Activated T-cell treated with anti-CD3 and anti-CD28 coated beads, Interleukin-2, amount 50 U/mL, for 24 hours (primary cell): ENCODE results near the gene ZDHHC14.
"Not testable (repeated sequence)": the region's sequence is repeated elsewhere in the genome, so short reads cannot be mapped to it uniquely, and the experiment has no call there.

Experiments
- DNase-seq: peaks from one replicate; pipeline ENCODE4 v3.0.0-alpha.2; 2020
- H3K27ac Mint-ChIP-seq: 2 replicates; pipeline ENCODE4 v1.8.0; 2020; ENCODE audit warnings: mild to moderate bottlenecking, mixed read lengths
- H3K27me3 Mint-ChIP-seq: 2 replicates; pipeline ENCODE4 v1.8.0; 2020; ENCODE audit warnings: mixed read lengths
- H3K36me3 Mint-ChIP-seq: 2 replicates; pipeline ENCODE4 v1.8.0; 2020; ENCODE audit warnings: low read depth, mixed read lengths
- H3K4me1 Mint-ChIP-seq: 2 replicates; pipeline ENCODE4 v1.8.0; 2020; ENCODE audit warnings: low read depth, mixed read lengths
- H3K4me3 Mint-ChIP-seq: 2 replicates; pipeline ENCODE4 v1.8.0; 2020; ENCODE audit warnings: mild to moderate bottlenecking, moderate library complexity, mixed read lengths
- H3K9me3 Mint-ChIP-seq: 2 replicates; pipeline ENCODE4 v1.8.0; 2020; ENCODE audit warnings: mixed read lengths

ZDHHC14 gene

DNA sequence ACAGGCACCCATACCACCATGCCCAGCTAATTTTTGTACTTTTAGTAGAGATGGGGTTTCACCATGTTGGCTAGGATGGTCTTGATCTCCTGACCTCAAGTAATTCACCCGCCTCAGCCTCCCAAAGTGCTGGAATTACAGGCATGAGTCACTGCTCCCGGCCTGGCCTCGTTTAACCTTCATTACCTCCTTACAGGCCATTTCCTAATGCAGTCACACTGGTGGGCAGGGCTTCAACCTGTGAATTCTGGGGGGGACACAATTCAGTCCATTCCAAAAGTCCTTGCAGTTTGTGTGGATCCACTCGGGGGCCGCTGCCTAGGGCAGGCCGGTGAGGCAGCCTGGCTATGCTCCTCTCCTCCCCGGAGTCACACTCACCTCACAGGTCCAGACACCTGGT lies 329.6 kb downstream of the ZDHHC14 start:
- Mint-ChIP-seq H3K9me3 (no peaks in the 10 kb centered on the region), H3K27me3 (peaks cover 2% of the 10 kb centered on the region), H3K4me3 (no peak overlapping the region), H3K36me3 (no peaks in the 10 kb centered on the region), H3K27ac (no peak overlapping the region), H3K4me1 (peaks cover 3% of the 10 kb centered on the region)
- peak; percentile 20 for DNase-seq

DNA sequence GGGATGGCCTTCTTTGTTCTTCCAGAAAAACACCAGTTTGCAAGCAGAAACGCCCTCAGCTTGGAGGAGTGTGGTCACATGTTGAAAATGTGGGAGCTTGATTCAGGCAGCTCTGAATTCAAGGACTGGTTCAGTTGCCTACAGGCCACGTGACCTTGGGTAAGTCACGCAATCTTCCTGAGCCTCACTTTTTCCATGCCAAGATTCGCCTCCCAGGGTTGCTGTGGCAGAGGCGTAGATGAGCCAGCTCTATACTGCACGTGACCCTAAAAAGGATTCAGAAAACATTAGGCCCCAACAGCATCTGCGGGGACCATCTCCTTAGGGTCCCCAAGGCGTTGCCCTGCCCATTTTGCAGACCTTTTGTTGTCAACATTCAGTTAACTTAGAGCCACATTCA lies 330.1 kb downstream of the ZDHHC14 start:
- peak; percentile 30 for DNase-seq
- Mint-ChIP-seq H3K4me1 (peaks cover 3% of the 10 kb centered on the region), H3K4me3 (no peak overlapping the region), H3K27me3 (peaks cover 2% of the 10 kb centered on the region), H3K27ac (no peak overlapping the region), H3K9me3 (no peaks in the 10 kb centered on the region), H3K36me3 (no peaks in the 10 kb centered on the region)

DNA sequence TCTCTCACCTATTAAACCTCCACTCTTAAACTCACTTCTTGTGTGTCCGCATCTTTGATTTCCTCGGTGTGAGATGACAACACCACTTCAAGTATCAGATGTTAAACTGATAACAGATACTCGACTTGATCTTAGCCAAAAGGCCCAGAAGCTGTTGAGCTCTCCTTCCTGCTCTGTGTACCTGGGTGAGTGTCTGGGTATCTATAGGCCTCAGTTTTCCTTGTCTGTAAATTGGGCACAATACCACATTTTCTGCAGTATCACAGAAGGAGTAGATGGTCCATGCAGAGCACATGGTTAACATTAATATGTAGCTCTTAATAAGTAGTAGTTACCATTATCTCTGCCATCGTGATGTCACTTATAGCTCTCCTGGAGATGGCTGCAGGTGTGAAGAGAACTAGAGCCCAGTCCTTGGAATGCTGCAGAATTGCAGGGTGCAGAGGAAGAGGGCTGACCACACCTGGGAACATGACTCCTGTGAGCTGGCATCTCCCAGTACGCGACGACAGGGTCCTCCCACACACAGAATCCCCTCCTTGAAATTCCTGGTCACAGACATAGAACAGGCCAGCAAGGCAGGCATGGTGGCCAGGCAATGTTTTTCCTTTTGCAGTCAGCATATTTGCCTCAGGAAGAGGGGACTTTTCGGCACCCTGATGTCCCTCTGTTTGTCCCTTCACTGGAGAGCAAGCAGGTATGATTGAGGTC lies 331.8 kb downstream of the ZDHHC14 start:
- H3K36me3 Mint-ChIP-seq: no peaks in the 10 kb centered on the region
- no peaks in the 10 kb centered on the region for H3K9me3 Mint-ChIP-seq
- H3K4me3 Mint-ChIP-seq: no peak overlapping the region
- peaks cover 3% of the 10 kb centered on the region for H3K4me1 Mint-ChIP-seq
- DNase-seq: peak; percentile 9
- H3K27me3 Mint-ChIP-seq: peaks cover 2% of the 10 kb centered on the region
- H3K27ac Mint-ChIP-seq: no peak overlapping the region

DNA sequence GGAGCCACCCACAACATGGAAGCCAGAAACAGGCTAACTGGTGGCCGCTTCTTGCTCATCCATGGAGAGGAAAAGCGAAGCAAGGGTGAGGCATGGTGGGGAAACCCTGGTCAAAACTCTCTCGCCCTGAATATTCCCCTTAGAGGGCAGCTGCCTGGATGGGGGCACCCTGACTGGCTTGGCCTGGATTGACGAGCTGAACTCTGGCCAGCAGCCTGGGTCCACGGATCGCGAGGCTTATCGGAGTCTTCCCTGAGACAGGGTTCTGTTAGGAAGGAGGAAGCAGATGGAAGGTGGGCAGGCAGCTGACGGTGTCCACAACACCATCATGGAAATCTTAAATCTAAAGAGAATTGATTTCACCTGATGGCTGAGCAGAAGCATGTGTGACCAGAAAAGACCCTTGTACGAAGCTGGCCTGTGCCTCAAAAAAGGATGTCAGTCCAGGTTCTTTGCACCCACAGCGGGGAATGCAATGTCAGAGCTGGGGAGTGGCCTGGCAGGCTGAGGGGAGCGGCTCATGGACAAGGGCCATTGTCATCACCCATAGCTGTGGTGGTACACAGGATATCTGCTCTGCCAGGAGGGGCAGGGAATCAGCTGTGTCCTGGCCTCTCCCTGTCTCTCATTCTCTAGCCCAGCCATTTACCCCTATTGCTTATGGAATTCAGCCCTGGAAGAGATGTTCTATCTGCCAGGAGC lies 332.6 kb downstream of the ZDHHC14 start:
- H3K4me3 Mint-ChIP-seq: no peak overlapping the region
- H3K9me3 Mint-ChIP-seq: no peaks in the 10 kb centered on the region
- no peak overlapping the region for H3K27ac Mint-ChIP-seq
- no peaks in the 10 kb centered on the region for H3K36me3 Mint-ChIP-seq
- H3K4me1 Mint-ChIP-seq: peaks cover 3% of the 10 kb centered on the region
- DNase-seq: peak; percentile 22
- peaks cover 2% of the 10 kb centered on the region for H3K27me3 Mint-ChIP-seq

DNA sequence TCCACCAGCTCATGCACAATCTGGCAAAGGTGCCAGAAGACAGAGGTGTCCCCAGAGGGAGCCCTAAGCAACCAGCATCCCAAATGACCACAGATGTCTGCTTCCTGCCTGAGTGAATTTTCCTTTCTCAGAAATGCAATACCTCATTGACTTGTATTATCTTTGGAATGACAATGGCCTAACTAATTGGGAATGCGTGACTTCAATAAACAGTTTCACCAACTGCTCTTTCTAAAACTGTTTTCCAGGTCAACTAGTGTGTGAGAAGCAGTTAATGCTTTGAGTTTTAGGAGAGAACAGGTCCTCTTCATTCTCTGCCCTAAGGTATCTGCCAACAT lies 333.1 kb downstream of the ZDHHC14 start:
- Mint-ChIP-seq H3K27ac (no peak overlapping the region), H3K4me1 (peaks cover 3% of the 10 kb centered on the region), H3K27me3 (peaks cover 2% of the 10 kb centered on the region), H3K4me3 (no peak overlapping the region), H3K9me3 (no peaks in the 10 kb centered on the region), H3K36me3 (no peaks in the 10 kb centered on the region)
- no peak for DNase-seq

DNA sequence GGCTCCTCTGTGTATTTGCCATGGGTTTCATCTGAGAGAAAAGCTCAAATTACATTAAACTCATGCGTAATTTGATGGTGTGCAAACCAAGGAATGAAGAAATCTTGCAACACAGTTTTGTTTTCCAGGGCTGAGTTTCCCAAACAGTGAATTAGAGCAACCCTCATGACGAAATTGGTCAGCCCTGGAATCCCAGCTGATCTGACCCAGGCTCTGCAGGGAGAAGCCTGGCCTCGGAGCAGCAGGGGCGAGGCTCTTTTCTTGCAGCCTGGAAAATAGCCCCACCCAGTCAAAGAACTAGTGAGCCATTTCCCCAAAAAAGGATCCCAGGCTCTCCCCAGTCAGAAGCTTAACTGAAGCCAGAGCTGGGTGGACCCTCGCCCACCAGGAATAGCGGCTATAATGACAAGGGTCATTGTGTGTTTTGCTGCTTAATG lies 334.8 kb downstream of the ZDHHC14 start:
- H3K9me3 Mint-ChIP-seq: no peaks in the 10 kb centered on the region
- no peak overlapping the region for H3K27ac Mint-ChIP-seq
- H3K4me1 Mint-ChIP-seq: peaks cover 3% of the 10 kb centered on the region
- H3K27me3 Mint-ChIP-seq: peaks cover 2% of the 10 kb centered on the region
- H3K36me3 Mint-ChIP-seq: no peaks in the 10 kb centered on the region
- DNase-seq: no peak
- H3K4me3 Mint-ChIP-seq: no peak overlapping the region

DNA sequence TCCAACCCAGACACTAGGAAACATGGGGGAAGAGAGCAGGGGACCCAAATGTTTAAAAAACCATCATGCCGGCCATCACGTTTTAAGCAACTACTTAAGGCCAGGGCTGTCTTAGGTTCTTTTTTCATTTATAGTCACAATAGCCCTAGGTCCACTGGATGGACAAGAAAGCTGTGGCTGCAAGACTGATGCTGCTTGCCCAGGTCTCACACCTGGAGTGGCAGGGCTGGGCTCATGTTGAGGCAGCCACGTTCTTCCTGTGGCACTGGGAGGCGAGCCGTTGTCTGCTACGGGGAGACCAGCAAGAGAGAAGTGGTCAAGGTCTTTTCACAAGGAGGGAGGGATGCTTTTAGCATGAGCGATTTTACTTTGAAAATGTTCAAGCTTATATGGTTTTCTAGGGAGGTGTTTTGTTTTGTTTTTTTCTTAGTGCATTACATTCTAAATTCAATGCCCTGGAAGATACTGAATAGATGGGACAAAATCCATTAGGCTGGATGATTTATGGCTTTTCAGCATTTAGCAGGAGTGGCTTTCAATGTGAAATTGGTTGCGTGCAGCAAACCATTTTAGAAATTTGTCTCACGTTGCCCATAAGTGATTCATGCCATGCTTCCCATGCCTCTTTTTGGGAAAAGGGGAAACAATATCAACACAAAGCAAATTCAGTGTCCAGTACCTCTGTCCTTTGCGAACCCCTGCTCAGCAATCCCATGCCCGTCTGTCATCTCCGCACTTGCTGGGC lies 335.4 kb downstream of the ZDHHC14 start:
- no peaks in the 10 kb centered on the region for H3K9me3 Mint-ChIP-seq
- H3K27ac Mint-ChIP-seq: no peak overlapping the region
- DNase-seq: peak; percentile 19
- H3K36me3 Mint-ChIP-seq: no peaks in the 10 kb centered on the region
- no peaks in the 10 kb centered on the region for H3K4me1 Mint-ChIP-seq
- H3K4me3 Mint-ChIP-seq: no peak overlapping the region
- peaks cover 2% of the 10 kb centered on the region for H3K27me3 Mint-ChIP-seq

DNA sequence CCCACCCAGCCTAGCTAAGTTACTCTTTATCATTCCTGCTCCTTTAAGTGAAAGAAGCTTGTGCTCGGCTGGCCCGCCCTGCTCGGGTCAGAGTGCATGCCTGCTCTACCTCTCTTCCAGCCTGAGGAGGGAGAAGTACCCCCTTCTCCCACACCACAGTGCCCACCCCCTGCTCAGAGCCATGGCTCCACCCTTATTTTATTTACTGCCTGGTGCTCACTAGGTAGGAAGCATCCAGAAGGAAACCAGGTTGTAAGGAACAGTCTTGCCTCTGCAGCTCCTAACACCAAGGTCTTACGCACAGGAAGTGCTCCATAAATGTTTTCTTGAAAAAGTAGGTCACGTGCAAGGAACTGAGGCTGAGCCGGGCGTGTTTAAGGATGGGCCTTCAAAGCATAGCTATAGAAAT lies 336.4 kb downstream of the ZDHHC14 start:
- no peaks in the 10 kb centered on the region for H3K36me3 Mint-ChIP-seq
- no peaks in the 10 kb centered on the region for H3K4me1 Mint-ChIP-seq
- DNase-seq: no peak
- H3K4me3 Mint-ChIP-seq: no peak overlapping the region
- H3K9me3 Mint-ChIP-seq: no peaks in the 10 kb centered on the region
- H3K27ac Mint-ChIP-seq: no peak overlapping the region
- peaks cover 2% of the 10 kb centered on the region for H3K27me3 Mint-ChIP-seq

DNA sequence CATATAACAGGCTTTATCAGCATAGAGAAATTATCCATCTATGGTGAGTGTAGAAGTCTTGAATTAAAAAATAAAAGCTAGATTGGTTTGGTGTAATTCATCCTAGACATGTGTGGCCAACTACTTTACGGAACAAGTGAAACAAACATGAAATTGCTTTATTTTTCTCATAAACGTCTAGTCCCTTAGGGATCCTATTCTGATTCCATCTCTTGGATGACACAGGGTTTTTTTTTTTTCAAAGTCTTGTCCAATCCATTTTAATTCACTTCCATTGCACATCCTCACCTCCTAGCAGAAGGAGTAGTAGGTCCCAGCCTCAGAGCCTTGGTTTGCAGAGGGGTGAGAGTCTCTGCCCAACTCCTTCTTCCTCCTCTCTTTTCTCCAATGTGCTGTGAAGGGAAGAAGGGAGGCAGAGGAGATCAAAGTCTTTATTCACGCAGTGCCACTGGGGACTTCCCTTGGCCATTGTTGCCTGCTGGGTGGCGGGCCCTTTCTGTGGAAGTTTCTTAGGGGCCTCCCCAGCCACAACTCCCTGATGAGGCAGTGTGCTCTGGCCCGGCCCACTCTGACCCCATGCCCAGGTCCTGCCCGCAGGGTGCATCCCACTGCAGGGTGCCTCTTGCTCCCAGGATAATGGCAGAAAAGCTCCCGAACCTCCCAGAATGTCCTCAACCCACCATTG lies 337.7 kb downstream of the ZDHHC14 start:
- DNase-seq: peak; percentile 13
- no peak overlapping the region for H3K4me3 Mint-ChIP-seq
- no peaks in the 10 kb centered on the region for H3K9me3 Mint-ChIP-seq
- H3K27me3 Mint-ChIP-seq: peaks cover 2% of the 10 kb centered on the region
- H3K4me1 Mint-ChIP-seq: no peaks in the 10 kb centered on the region
- H3K27ac Mint-ChIP-seq: no peak overlapping the region
- no peaks in the 10 kb centered on the region for H3K36me3 Mint-ChIP-seq

DNA sequence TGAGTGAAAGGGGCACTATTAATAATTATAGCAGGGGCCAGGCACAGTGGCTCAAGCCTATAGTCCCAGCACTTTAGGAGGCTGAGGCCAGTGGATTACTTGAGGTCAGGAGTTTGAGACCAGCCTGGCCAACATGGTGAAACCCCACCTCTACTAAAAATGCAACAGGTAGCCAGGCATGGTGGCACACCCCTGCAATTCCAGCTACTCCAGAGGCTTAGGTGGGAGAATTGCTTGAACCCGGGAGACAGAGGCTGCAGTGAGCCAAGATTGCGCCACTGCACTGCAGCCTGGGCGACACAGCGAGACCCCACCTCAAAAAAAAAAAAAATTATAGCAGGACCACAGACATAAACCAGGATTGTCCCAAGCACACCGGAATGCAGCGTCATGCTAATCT lies 340.0 kb downstream of the ZDHHC14 start:
- not testable (repeated sequence) for H3K27me3 Mint-ChIP-seq, H3K4me1 Mint-ChIP-seq, H3K36me3 Mint-ChIP-seq, H3K4me3 Mint-ChIP-seq, H3K27ac Mint-ChIP-seq, DNase-seq
- H3K9me3 Mint-ChIP-seq: peaks cover 12% of the 10 kb centered on the region

DNA sequence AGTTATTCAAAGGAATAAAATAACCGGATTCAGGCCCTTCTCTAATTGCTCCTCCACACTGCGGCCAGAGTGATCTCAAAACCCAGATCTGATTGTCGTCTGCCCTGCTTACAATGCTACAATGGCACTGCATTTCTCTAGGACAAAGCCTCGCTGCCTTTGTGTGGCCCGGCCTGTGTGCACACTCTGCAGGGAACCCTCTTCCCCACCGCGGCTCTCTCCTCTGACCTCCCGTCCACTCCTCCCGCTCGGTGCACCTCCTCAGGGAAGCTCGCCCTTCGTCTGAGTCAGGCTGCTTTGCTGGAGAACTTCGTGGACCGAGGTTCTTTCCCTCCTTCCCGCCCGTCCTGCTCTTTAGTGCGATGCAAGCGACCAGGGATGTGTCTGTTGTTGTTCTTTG lies 340.4 kb downstream of the ZDHHC14 start:
- Mint-ChIP-seq H3K4me1 (peaks cover 3% of the 10 kb centered on the region), H3K27me3 (no peaks in the 10 kb centered on the region), H3K36me3 (no peaks in the 10 kb centered on the region), H3K27ac (no peak overlapping the region), H3K9me3 (peaks cover 15% of the 10 kb centered on the region), H3K4me3 (no peak overlapping the region)
- peak; percentile 16 for DNase-seq

DNA sequence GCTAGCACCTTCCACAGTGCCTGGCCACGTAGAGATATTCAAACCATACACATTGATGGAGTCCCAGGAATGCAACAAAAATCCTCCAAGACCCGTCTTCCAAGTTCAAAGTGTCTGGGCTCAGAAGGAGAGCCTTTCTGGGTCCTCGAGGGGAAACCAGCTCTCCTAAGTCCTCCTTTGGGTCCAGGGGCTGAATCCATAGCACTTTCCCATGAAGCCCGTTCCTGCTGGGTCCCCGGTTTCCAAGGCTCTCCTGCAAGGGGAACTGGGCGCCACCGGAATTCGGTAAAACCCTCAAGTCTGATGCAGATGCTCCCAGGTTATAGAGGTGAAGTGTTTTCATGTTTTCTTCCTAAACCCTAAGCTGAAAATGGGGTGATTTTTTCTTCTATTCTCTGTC lies 340.8 kb downstream of the ZDHHC14 start:
- H3K36me3 Mint-ChIP-seq: no peaks in the 10 kb centered on the region
- H3K9me3 Mint-ChIP-seq: peaks cover 15% of the 10 kb centered on the region
- H3K4me1 Mint-ChIP-seq: peaks cover 3% of the 10 kb centered on the region
- DNase-seq: peak; percentile 11
- no peak overlapping the region for H3K27ac Mint-ChIP-seq
- H3K4me3 Mint-ChIP-seq: no peak overlapping the region
- no peaks in the 10 kb centered on the region for H3K27me3 Mint-ChIP-seq

DNA sequence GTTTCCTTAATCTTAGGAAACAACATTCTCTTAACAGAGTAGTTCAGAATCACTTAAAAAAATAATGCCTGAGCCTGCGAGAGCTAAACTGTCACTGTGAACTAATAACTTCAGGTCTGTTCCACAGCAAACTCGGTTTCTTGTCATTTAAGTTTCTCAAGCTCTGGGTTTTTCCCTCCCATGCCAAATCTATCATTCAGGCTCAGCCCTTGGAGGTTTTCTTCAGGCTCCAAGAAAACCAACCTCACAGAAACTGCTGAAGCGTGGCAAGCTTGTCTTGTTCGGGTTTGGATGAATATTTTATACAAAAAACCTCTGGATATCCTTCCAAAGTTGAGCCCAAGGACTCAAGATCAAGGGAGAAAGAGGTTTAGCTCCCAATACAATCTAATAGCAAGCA lies 342.4 kb downstream of the ZDHHC14 start:
- no peaks in the 10 kb centered on the region for H3K27me3 Mint-ChIP-seq
- peaks cover 3% of the 10 kb centered on the region for H3K4me1 Mint-ChIP-seq
- no peaks in the 10 kb centered on the region for H3K36me3 Mint-ChIP-seq
- no peak overlapping the region for H3K27ac Mint-ChIP-seq
- DNase-seq: no peak
- no peak overlapping the region for H3K4me3 Mint-ChIP-seq
- H3K9me3 Mint-ChIP-seq: peaks cover 15% of the 10 kb centered on the region

DNA sequence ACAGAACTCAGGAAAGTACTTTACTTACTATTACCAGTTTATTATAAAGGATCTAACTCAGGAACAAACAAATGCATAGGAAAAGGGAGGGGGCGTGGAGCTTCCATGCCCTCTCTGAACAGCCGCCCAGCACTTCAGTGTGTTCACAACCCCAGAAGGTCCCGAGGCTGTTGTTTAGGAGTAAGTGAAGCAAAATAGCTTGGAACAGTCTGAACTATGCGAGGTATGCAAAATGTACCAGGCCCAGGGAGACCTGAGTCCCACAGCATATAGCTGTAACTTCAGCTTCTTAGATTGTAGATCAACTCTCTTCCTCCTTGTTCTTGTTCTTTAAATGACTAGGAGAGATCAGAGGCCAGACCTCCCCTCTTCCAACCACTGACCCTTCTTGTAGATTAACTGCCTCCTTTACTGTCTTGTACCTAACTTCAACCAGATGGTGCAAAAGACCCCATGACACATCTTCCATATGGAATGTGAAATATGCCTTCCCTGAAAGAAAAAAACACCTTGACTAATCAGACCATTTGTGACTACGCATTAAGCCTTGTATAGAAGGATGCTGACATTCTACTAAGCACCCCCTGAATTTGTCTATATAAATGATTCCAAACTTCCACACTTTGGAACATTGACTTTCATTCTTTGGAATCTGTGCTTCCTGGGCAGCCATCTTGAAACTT lies 343.3 kb downstream of the ZDHHC14 start:
- peaks cover 3% of the 10 kb centered on the region for H3K4me1 Mint-ChIP-seq
- H3K36me3 Mint-ChIP-seq: no peaks in the 10 kb centered on the region
- H3K27me3 Mint-ChIP-seq: no peaks in the 10 kb centered on the region
- peaks cover 15% of the 10 kb centered on the region for H3K9me3 Mint-ChIP-seq
- no peak overlapping the region for H3K4me3 Mint-ChIP-seq
- H3K27ac Mint-ChIP-seq: no peak overlapping the region
- DNase-seq: no peak
